Measurements from ENCODE around the gene TENT4A. TPM values are rescaled to one million over a fixed set of nuclear protein-coding genes. Genes with fewer than 3 reads are reported as not detected.

The TENT4A gene
- total RNA-seq, 2 experiments from 2014 or later = 39.0 to 46.1 TPM

DNA sequence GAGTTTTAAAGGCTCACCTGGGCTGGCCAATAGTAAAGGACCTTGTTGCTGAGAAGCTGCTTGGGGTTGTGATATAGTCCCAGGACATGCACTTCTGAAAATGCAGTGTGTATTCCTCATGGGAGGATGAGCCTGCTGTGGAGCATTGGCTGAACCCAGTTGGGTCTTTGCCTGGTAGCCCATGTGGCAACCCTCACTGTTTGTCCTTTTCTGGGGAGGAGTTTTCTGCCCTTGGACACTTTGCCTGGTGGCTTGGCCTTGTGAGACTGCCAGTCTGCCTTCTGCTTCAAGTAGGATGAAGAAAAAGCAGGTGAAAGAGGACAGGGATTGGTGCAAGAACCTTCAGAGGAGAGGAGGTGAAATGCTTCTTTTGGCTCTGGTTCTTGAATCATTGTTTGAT is 4.0 kb downstream of the TENT4A start:
- Histone ChIP-seq H3K27ac (ENCODE audit: low read depth, low read length, poor library complexity, severe bottlenecking) (no peak overlapping the region), H3K79me2 (ENCODE audit: insufficient read depth, low read depth, low read length) (peaks cover 77% of the 10 kb centered on the region), H3K4me1 (ENCODE audit: insufficient read depth, low read length, poor library complexity, severe bottlenecking) (peaks cover 72% of the 10 kb centered on the region), H2AFZ (ENCODE audit: low read length) (no peak overlapping the region), H3K9me3 (ENCODE audit: low read length) (no peaks in the 10 kb centered on the region), H3K36me3 (ENCODE audit: insufficient read depth, low read length) (peaks cover 41% of the 10 kb centered on the region), H3K4me2 (ENCODE audit: low read length) (peak overlapping the region; percentile 97), H3K4me3 (ENCODE audit: low read depth, low read length, poor library complexity, severe bottlenecking) (peak overlapping the region; percentile 79), H4K20me1 (ENCODE audit: insufficient read depth, low read length) (peaks cover 62% of the 10 kb centered on the region), H3K9me2 (ENCODE audit: insufficient read depth, low read length) (no peaks in the 10 kb centered on the region)
- ChIA-PET CTCF (ENCODE audit: unreplicated experiment) (no interaction called here), POLR2A (interaction anchor here (0.6 to 1.8 kb wide), 4 partner anchors 12 to 89 kb away, joined by 3 to 5 read pairs (median 4); no protein-coding TSS in a partner anchor)
- DNase-seq (ENCODE audit: low spot score) = no peak
- no TSS peak for BruUV-seq (replicated peaks)
- no peak for TF ChIP-seq EZH2phosphoT487 (IDR thresholded peaks at IDR 0.05; ENCODE audit: borderline replicate concordance, low read depth, low read length)
- TF ChIP-seq, protein P1, sequence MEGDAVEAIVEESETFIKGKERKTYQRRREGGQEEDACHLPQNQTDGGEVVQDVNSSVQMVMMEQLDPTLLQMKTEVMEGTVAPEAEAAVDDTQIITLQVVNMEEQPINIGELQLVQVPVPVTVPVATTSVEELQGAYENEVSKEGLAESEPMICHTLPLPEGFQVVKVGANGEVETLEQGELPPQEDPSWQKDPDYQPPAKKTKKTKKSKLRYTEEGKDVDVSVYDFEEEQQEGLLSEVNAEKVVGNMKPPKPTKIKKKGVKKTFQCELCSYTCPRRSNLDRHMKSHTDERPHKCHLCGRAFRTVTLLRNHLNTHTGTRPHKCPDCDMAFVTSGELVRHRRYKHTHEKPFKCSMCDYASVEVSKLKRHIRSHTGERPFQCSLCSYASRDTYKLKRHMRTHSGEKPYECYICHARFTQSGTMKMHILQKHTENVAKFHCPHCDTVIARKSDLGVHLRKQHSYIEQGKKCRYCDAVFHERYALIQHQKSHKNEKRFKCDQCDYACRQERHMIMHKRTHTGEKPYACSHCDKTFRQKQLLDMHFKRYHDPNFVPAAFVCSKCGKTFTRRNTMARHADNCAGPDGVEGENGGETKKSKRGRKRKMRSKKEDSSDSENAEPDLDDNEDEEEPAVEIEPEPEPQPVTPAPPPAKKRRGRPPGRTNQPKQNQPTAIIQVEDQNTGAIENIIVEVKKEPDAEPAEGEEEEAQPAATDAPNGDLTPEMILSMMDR (conservative IDR thresholded peaks at IDR 0.05; ENCODE audit: low read length) = no peak
- intact Hi-C loops (cut with micrococcal nuclease; ENCODE audit: unreplicated experiment) = no loop called here

DNA sequence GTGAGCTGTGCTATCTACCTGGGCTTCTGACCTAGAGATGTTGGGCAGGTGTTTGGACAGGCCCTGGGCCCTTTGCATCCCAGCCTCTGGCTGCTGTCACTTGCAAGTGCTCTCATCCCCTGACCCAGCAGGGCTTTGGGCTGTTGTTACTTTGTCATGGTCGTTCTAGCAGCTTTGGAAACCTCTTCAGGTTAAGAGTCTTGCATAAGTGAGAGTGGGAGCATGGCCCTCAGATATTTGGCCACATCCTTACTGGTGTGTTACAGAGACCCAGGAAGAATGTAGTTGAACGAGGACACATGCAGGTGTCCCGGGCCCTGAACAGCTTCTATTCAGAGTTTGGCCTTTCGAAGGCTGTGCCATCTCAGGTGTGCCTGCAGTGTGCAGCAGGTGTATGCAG is 4.5 kb downstream of the TENT4A start:
- no TSS peak for BruUV-seq (replicated peaks)
- Histone ChIP-seq H3K27ac (ENCODE audit: low read depth, low read length, poor library complexity, severe bottlenecking) (no peak overlapping the region), H3K9me2 (ENCODE audit: insufficient read depth, low read length) (no peaks in the 10 kb centered on the region), H4K20me1 (ENCODE audit: insufficient read depth, low read length) (peaks cover 65% of the 10 kb centered on the region), H3K4me3 (ENCODE audit: low read depth, low read length, poor library complexity, severe bottlenecking) (peak overlapping the region; percentile 79), H3K9me3 (ENCODE audit: low read length) (no peaks in the 10 kb centered on the region), H3K36me3 (ENCODE audit: insufficient read depth, low read length) (peaks cover 41% of the 10 kb centered on the region), H3K4me2 (ENCODE audit: low read length) (peak overlapping the region; percentile 97), H2AFZ (ENCODE audit: low read length) (no peak overlapping the region), H3K79me2 (ENCODE audit: insufficient read depth, low read depth, low read length) (peaks cover 82% of the 10 kb centered on the region), H3K4me1 (ENCODE audit: insufficient read depth, low read length, poor library complexity, severe bottlenecking) (peaks cover 74% of the 10 kb centered on the region)
- peak; percentile 32 for DNase-seq (ENCODE audit: low spot score)
- intact Hi-C loops (cut with micrococcal nuclease; ENCODE audit: unreplicated experiment) = no loop called here
- ChIA-PET POLR2A (interaction anchor here (0.6 to 1.8 kb wide), 4 partner anchors 11 to 89 kb away, joined by 3 to 5 read pairs (median 4); no protein-coding TSS in a partner anchor), CTCF (ENCODE audit: unreplicated experiment) (no interaction called here)
- no peak for TF ChIP-seq EZH2phosphoT487 (IDR thresholded peaks at IDR 0.05; ENCODE audit: borderline replicate concordance, low read depth, low read length)

DNA sequence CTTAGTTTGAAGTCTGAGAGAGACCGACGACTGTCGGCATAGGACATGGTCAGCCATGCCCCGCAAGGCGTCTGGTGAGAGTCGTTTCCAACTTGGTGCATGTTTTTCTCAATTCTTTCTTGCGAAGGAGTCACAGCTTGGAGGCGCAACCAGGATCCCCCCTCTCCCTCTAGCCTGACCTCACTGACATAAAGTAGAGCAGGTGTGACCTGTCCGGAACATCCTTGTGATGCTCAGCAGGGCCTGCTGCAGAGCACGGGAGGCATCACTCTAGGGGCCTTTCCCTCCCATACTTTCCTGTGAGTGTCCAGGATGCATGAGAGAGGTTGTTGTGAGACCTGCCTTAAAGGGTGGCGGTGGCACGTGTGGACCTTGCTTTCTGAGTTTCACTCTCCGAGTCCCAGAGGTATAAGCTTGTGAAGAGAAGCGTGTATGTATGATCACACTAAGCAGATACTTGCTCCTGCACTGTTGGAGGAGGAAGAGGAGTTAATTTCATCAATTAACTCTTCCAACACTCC is 5.0 kb downstream of the TENT4A start:
- DNase-seq (ENCODE audit: low spot score) = no peak
- H3K36me3 ChIP-seq (ENCODE audit: insufficient read depth, low read length) = peaks cover 44% of the 10 kb centered on the region
- POLR2A ChIA-PET = interaction anchor here (0.6 to 1.8 kb wide), 3 partner anchors 11 to 91 kb away, joined by 3 to 5 read pairs (median 4); no protein-coding TSS in a partner anchor
- H3K27ac ChIP-seq (ENCODE audit: low read depth, low read length, poor library complexity, severe bottlenecking) = no peak overlapping the region
- peaks cover 87% of the 10 kb centered on the region for H3K79me2 ChIP-seq (ENCODE audit: insufficient read depth, low read depth, low read length)
- TF ChIP-seq, protein P1 (conservative IDR thresholded peaks at IDR 0.05; ENCODE audit: low read length) = no peak
- no peak for TF ChIP-seq EZH2phosphoT487 (IDR thresholded peaks at IDR 0.05; ENCODE audit: borderline replicate concordance, low read depth, low read length)
- peaks cover 79% of the 10 kb centered on the region for H3K4me1 ChIP-seq (ENCODE audit: insufficient read depth, low read length, poor library complexity, severe bottlenecking)
- no peak overlapping the region for H3K4me3 ChIP-seq (ENCODE audit: low read depth, low read length, poor library complexity, severe bottlenecking)
- H3K9me2 ChIP-seq (ENCODE audit: insufficient read depth, low read length) = no peaks in the 10 kb centered on the region
- CTCF ChIA-PET (ENCODE audit: unreplicated experiment) = no interaction called here
- intact Hi-C loops (cut with micrococcal nuclease; ENCODE audit: unreplicated experiment) = no loop called here
- no peaks in the 10 kb centered on the region for H3K9me3 ChIP-seq (ENCODE audit: low read length)
- H2AFZ ChIP-seq (ENCODE audit: low read length) = no peak overlapping the region
- no TSS peak for BruUV-seq (replicated peaks)
- H4K20me1 ChIP-seq (ENCODE audit: insufficient read depth, low read length) = peaks cover 71% of the 10 kb centered on the region
- peak overlapping the region; percentile 97 for H3K4me2 ChIP-seq (ENCODE audit: low read length)
